Karpas-422 (cell line): Measurements from ENCODE around the gene SLA2. TPM values are rescaled to one million over a fixed set of nuclear protein-coding genes. Genes with fewer than 3 reads are reported as not detected.
"Not testable (repeated sequence)": the region's sequence is repeated elsewhere in the genome, so short reads cannot be mapped to it uniquely, and the experiment has no call there.

Experiments used
- DNase-seq: peaks from one replicate; pipeline ENCODE4 v3.0.0-alpha.2; 2015
- H2AFZ ChIP-seq: fragments of 200-600 bp; sonication (generic); 2 replicates; pipeline ENCODE4 v1.6.1; 2014; ENCODE audit warnings: antibody characterized with exemption, low read length, mixed read lengths
- H3K27ac ChIP-seq: fragments of 200-600 bp; sonication (generic); 2 replicates; pipeline ENCODE4 v1.5.1; 2014; ENCODE audit warnings: mild to moderate bottlenecking, low read length, moderate library complexity
- H3K27me3 ChIP-seq: fragments of 200-600 bp; sonication (generic); 2 replicates; pipeline ENCODE4 v1.6.1; 2014; ENCODE audit warnings: low read length, mixed read lengths
- H3K36me3 ChIP-seq: fragments of 200-600 bp; sonication (generic); 2 replicates; pipeline ENCODE4 v1.6.1; 2014; ENCODE audit warnings: low read length, mixed read lengths; ENCODE audit not compliant: insufficient read depth
- H3K4me1 ChIP-seq: fragments of 200-600 bp; sonication (generic); 2 replicates; pipeline ENCODE4 v1.6.1; 2014; ENCODE audit warnings: mild to moderate bottlenecking, low read length, mixed read lengths
- H3K4me2 ChIP-seq: fragments of 200-600 bp; sonication (generic); 2 replicates; pipeline ENCODE4 v1.6.1; 2014; ENCODE audit warnings: low read length, low read depth, mild to moderate bottlenecking; ENCODE audit not compliant: poor library complexity, severe bottlenecking
- H3K4me3 ChIP-seq: fragments of 200-600 bp; sonication (generic); 2 replicates; pipeline ENCODE4 v1.5.1; 2014; ENCODE audit warnings: mild to moderate bottlenecking, antibody characterized with exemption, low read length, mixed read lengths
- H3K79me2 ChIP-seq: fragments of 200-600 bp; sonication (generic); 2 replicates; pipeline ENCODE4 v1.6.1; 2014; ENCODE audit warnings: mild to moderate bottlenecking, low read length, mixed read lengths
- H3K9ac ChIP-seq: fragments of 200-600 bp; sonication (generic); 2 replicates; pipeline ENCODE4 v1.6.0; 2014; ENCODE audit warnings: low read length
- H3K9me2 ChIP-seq: fragments of 200-600 bp; sonication (generic), shearing (Covaris generic); replicated peaks from 2 replicates; pipeline ENCODE4 v1.6.0; 2014; ENCODE audit warnings: mild to moderate bottlenecking, low read length, moderate library complexity; ENCODE audit not compliant: insufficient read depth
- H3K9me3 ChIP-seq: fragments of 300-700, 200-600 bp; sonication (generic); 2 replicates; pipeline ENCODE4 v1.6.1; 2014; ENCODE audit warnings: low read length, mixed read lengths
- H4K20me1 ChIP-seq: fragments of 200-600 bp; sonication (generic); 2 replicates; pipeline ENCODE4 v1.6.1; 2014; ENCODE audit warnings: mild to moderate bottlenecking, antibody characterized with exemption, low read length, low read depth; ENCODE audit not compliant: insufficient read depth
- total RNA-seq: library from RNA; depleted of rRNA; stranded (reverse); fragments of >200 nt; shearing (Covaris generic); gene quantifications from 2 replicates; pipeline ENCODE4 v1.2.3, GENCODE V29; 2014; ENCODE audit warnings: low replicate concordance

SLA2 gene
- total RNA-seq, 1 experiment from 2014 or later = 0.19 TPM

GRCh38 chr20:36573798-36574365 is 72.1 kb downstream of the SLA2 start:
- peak overlapping the region; percentile 98 for H3K4me3 ChIP-seq
- no peaks in the 10 kb centered on the region for H3K9me3 ChIP-seq
- DNase-seq = peak; percentile 80
- H4K20me1 ChIP-seq = peaks cover 24% of the 10 kb centered on the region; the same call in 1 of the 2 replicates
- H3K27ac ChIP-seq = peak overlapping the region; percentile 89
- H3K9ac ChIP-seq = peak overlapping the region; percentile 98
- peaks cover 2% of the 10 kb centered on the region; the same call in 1 of the 2 replicates for H3K36me3 ChIP-seq
- H3K4me2 ChIP-seq = peak overlapping the region; percentile 94
- no peaks in the 10 kb centered on the region for H3K27me3 ChIP-seq
- peaks cover 21% of the 10 kb centered on the region for H3K4me1 ChIP-seq
- H3K79me2 ChIP-seq = peaks cover 62% of the 10 kb centered on the region
- no peak overlapping the region for H2AFZ ChIP-seq
- H3K9me2 ChIP-seq = no peaks in the 10 kb centered on the region

- Histone ChIP-seq H3K9me3 (no peaks in the 10 kb centered on the region), H3K4me3 (peak within 1 kb of the TSS; percentile 98), H3K4me1 (peaks cover 21% of the 10 kb centered on the region), H3K79me2 (peaks cover 56% of the 10 kb centered on the region), H4K20me1 (peaks cover 17% of the 10 kb centered on the region; the same call in 1 of the 2 replicates), H3K27me3 (no peaks in the 10 kb centered on the region), H2AFZ (peak within 1 kb of the TSS; percentile 58; the same call in 1 of the 2 replicates), H3K27ac (peak within 1 kb of the TSS; percentile 89), H3K36me3 (no peaks in the 10 kb centered on the region), H3K9me2 (no peaks in the 10 kb centered on the region), H3K9ac (peak within 1 kb of the TSS; percentile 98), H3K4me2 (peak within 1 kb of the TSS; percentile 94)
- peak; percentile 97 for DNase-seq
Observed at GRCh38 chr20:36573103-36573797, 72.7 kb downstream of the SLA2 start, which contains the start of gene TGIF2. TSS of gene TGIF2 (plus strand) at chr20:36573597. CDS start at chr20:36578775, 5,178 bp downstream.

- H3K27ac ChIP-seq = peak overlapping the region; percentile 81
- peak overlapping the region; percentile 58; the same call in 1 of the 2 replicates for H2AFZ ChIP-seq
- no peaks in the 10 kb centered on the region for H3K9me3 ChIP-seq
- peak overlapping the region; percentile 89 for H3K4me3 ChIP-seq
- peak; percentile 74 for DNase-seq
- H3K9me2 ChIP-seq = no peaks in the 10 kb centered on the region
- H3K9ac ChIP-seq = peak overlapping the region; percentile 88
- no peaks in the 10 kb centered on the region for H3K27me3 ChIP-seq
- H3K4me1 ChIP-seq = peaks cover 21% of the 10 kb centered on the region
- peaks cover 50% of the 10 kb centered on the region for H3K79me2 ChIP-seq
- H4K20me1 ChIP-seq = peaks cover 14% of the 10 kb centered on the region; the same call in 1 of the 2 replicates
- H3K36me3 ChIP-seq = no peaks in the 10 kb centered on the region
- H3K4me2 ChIP-seq = peak overlapping the region; percentile 92
Observed at GRCh38 chr20:36572701-36573102, 73.3 kb downstream of the SLA2 start.

- Histone ChIP-seq H3K9ac (peak overlapping the region; percentile 88), H3K27me3 (no peaks in the 10 kb centered on the region), H3K4me3 (peak overlapping the region; percentile 89), H3K9me3 (no peaks in the 10 kb centered on the region), H3K36me3 (no peaks in the 10 kb centered on the region), H3K4me1 (peaks cover 21% of the 10 kb centered on the region), H3K4me2 (peak overlapping the region; percentile 92), H3K27ac (peak overlapping the region; percentile 81), H3K9me2 (no peaks in the 10 kb centered on the region), H2AFZ (no peak overlapping the region; the same call in 1 of the 2 replicates), H3K79me2 (peaks cover 44% of the 10 kb centered on the region), H4K20me1 (peaks cover 14% of the 10 kb centered on the region; the same call in 1 of the 2 replicates)
- no peak for DNase-seq
Observed at GRCh38 chr20:36571564-36572504, 74.2 kb downstream of the SLA2 start.

- Histone ChIP-seq H3K4me2 (no peak overlapping the region), H3K9ac (no peak overlapping the region), H3K27ac (no peak overlapping the region), H3K9me3 (peaks cover 8% of the 10 kb centered on the region), H2AFZ (no peak overlapping the region), H3K36me3 (peaks cover 8% of the 10 kb centered on the region), H3K79me2 (peaks cover 33% of the 10 kb centered on the region), H3K27me3 (no peaks in the 10 kb centered on the region), H3K4me1 (peaks cover 14% of the 10 kb centered on the region), H4K20me1 (no peaks in the 10 kb centered on the region), H3K4me3 (no peak overlapping the region), H3K9me2 (no peaks in the 10 kb centered on the region)
- DNase-seq = no peak
Observed at GRCh38 chr20:36569847-36570429, 76.1 kb downstream of the SLA2 start.

- Histone ChIP-seq H3K4me3 (no peak overlapping the region), H3K36me3 (peaks cover 11% of the 10 kb centered on the region), H2AFZ (no peak overlapping the region), H3K27ac (no peak overlapping the region), H3K4me1 (no peaks in the 10 kb centered on the region), H3K9me3 (peaks cover 10% of the 10 kb centered on the region), H3K79me2 (peaks cover 17% of the 10 kb centered on the region), H3K9me2 (no peaks in the 10 kb centered on the region), H3K4me2 (no peak overlapping the region), H4K20me1 (no peaks in the 10 kb centered on the region), H3K9ac (no peak overlapping the region), H3K27me3 (no peaks in the 10 kb centered on the region)
- no peak for DNase-seq
Observed at GRCh38 chr20:36565520-36565919, 80.5 kb downstream of the SLA2 start.

GRCh38 chr20:36564726-36565121 is 81.3 kb downstream of the SLA2 start:
- H3K4me1 ChIP-seq, H3K9me3 ChIP-seq, H4K20me1 ChIP-seq, DNase-seq, H3K4me3 ChIP-seq, H3K9me2 ChIP-seq, H3K9ac ChIP-seq, H3K27ac ChIP-seq, H3K4me2 ChIP-seq, H3K27me3 ChIP-seq, H2AFZ ChIP-seq: not testable (repeated sequence)
- peaks cover 11% of the 10 kb centered on the region for H3K36me3 ChIP-seq
- H3K79me2 ChIP-seq = peaks cover 17% of the 10 kb centered on the region
